WTC11 (cell line): ENCODE results near the gene CARMIL1.

ENCODE experiments used
- ATF2 ChIP-seq: sonication (generic); formaldehyde crosslinking; IDR thresholded peaks from 2 replicates; pipeline ENCODE4 v1.8.1; 2022; ENCODE audit warnings: low read depth, missing genetic modification reagents, borderline replicate concordance
- CTCF ChIP-seq: fragments of 200-600 bp; IDR thresholded peaks from 2 replicates; pipeline ENCODE4 v1.8.0; 2022; ENCODE audit warnings: antibody characterized with exemption
- E2F4 ChIP-seq: sonication (generic); formaldehyde crosslinking; IDR thresholded peaks from 2 replicates; pipeline ENCODE4 v1.8.1; 2022; ENCODE audit warnings: low read depth, mild to moderate bottlenecking, moderate library complexity, missing genetic modification reagents, borderline replicate concordance
- JAZF1 ChIP-seq: fragments of 250-450 bp; sonication (Bioruptor Pico); IDR thresholded peaks from 2 replicates; pipeline ENCODE4 v1.9.0; 2021; ENCODE audit warnings: moderate library complexity, mild to moderate bottlenecking, inconsistent platforms
- MAX ChIP-seq: sonication (generic); formaldehyde crosslinking; IDR thresholded peaks from 2 replicates; pipeline ENCODE4 v1.8.0; 2022; ENCODE audit warnings: mild to moderate bottlenecking, missing genetic modification reagents
- SMAD3 ChIP-seq: sonication (generic); formaldehyde crosslinking; IDR thresholded peaks from 2 replicates; pipeline ENCODE4 v1.8.0; 2022; ENCODE audit warnings: missing genetic modification reagents, mild to moderate bottlenecking, borderline replicate concordance
- SMAD4 ChIP-seq: sonication (generic); formaldehyde crosslinking; IDR thresholded peaks from 2 replicates; pipeline ENCODE4 v1.8.0; 2022; ENCODE audit warnings: mild to moderate bottlenecking, missing genetic modification reagents
- SP1 ChIP-seq: sonication (generic); formaldehyde crosslinking; conservative IDR thresholded peaks from 2 replicates; pipeline ENCODE4 v1.8.1; 2022; ENCODE audit warnings: missing genetic modification reagents
- ZNF671 ChIP-seq: fragments of 250-450 bp; sonication (Bioruptor Pico); IDR thresholded peaks from 2 replicates; pipeline ENCODE4 v1.8.0; 2021; ENCODE audit warnings: mild to moderate bottlenecking

GRCh38 chr6:25418454-25419052 is 139.4 kb downstream of the CARMIL1 start:
- TF ChIP-seq CTCF (no peak), SMAD4 (CRISPR knock-in tag) (no peak), MAX (CRISPR knock-in tag) (no peak), E2F4 (no peak), JAZF1 (CRISPR knock-in tag) (no peak), ATF2 (CRISPR knock-in tag) (no peak), SMAD3 (CRISPR knock-in tag) (no peak), SP1 (CRISPR knock-in tag) (no peak), ZNF671 (CRISPR knock-in tag) (no peak)
